GM13977 (cell line): Measurements from ENCODE around the gene F10.

Experiments used
- DNase-seq: peaks from one replicate; pipeline ENCODE4 v3.0.0; 2012; ENCODE audit warnings: low spot score
- CTCF ChIP-seq: IDR thresholded peaks from 2 replicates; pipeline ENCODE4 v1.5.1; 2012; ENCODE audit warnings: mild to moderate bottlenecking, control low read depth; ENCODE audit not compliant: insufficient read depth; ENCODE audit errors: extremely low read depth, missing control alignments
- in situ Hi-C: fragments of 300-500 bp; cut with MboI; formaldehyde crosslinking; loops from one replicate; pipeline ENCODE4 v1.12.0; 2022; ENCODE audit warnings: low sequenced_read_pairs, low pct_unique_long_range_greater_than_20kb, mixed read lengths, inconsistent platforms; ENCODE audit not compliant: unreplicated experiment

Gene F10

GRCh38 chr13:113090806-113091205, 31.8 kb upstream of the F10 start:
- DNase-seq = no peak
- in situ Hi-C loops = no loop called here
- no peak for TF ChIP-seq CTCF

- TF ChIP-seq CTCF = no peak
- no peak for DNase-seq
- in situ Hi-C loops = no loop called here
Measured at GRCh38 chr13:113091211-113091771, 31.3 kb upstream of the F10 start.

- in situ Hi-C loops = no loop called here
- DNase-seq = no peak
- no peak for TF ChIP-seq CTCF
Measured at GRCh38 chr13:113091891-113092775, 30.5 kb upstream of the F10 start.

GRCh38 chr13:113092776-113093579, 29.6 kb upstream of the F10 start:
- in situ Hi-C loops = no loop called here
- TF ChIP-seq CTCF = no peak
- no peak for DNase-seq

GRCh38 chr13:113093580-113094409, 28.8 kb upstream of the F10 start:
- in situ Hi-C loops = no loop called here
- no peak for DNase-seq
- TF ChIP-seq CTCF = no peak

- no peak for TF ChIP-seq CTCF
- in situ Hi-C loops = no loop called here
- no peak for DNase-seq
Measured at GRCh38 chr13:113094410-113094800, 28.2 kb upstream of the F10 start.
